Progenitor cell of endocrine pancreas (in vitro differentiated cells): ENCODE results near the gene FGD6. TPM values are rescaled to one million over a fixed set of nuclear protein-coding genes. Genes with fewer than 3 reads are reported as not detected.

ENCODE experiments used
- DNase-seq: peaks from one replicate; pipeline ENCODE4 v3.0.0; 2021; ENCODE audit warnings: low spot score; ENCODE audit not compliant: unreplicated experiment
- H3K27ac Mint-ChIP-seq: 2 replicates; pipeline ENCODE4 v1.8.0; 2021; ENCODE audit warnings: mild to moderate bottlenecking, moderate library complexity, mixed read lengths
- H3K27me3 Mint-ChIP-seq: 2 replicates; pipeline ENCODE4 v1.8.0; 2021; ENCODE audit warnings: mixed read lengths
- H3K36me3 Mint-ChIP-seq: 2 replicates; pipeline ENCODE4 v1.8.0; 2022; ENCODE audit warnings: mixed read lengths; ENCODE audit not compliant: insufficient read depth
- H3K4me1 Mint-ChIP-seq: 2 replicates; pipeline ENCODE4 v1.8.0; 2021; ENCODE audit warnings: low read depth, mixed read lengths
- H3K4me3 Mint-ChIP-seq: 2 replicates; pipeline ENCODE4 v1.8.0; 2021; ENCODE audit warnings: low read depth, mild to moderate bottlenecking, moderate library complexity, mixed read lengths
- H3K9me3 Mint-ChIP-seq: 2 replicates; pipeline ENCODE4 v1.8.0; 2021; ENCODE audit warnings: low read depth, mixed read lengths
- long read RNA-seq: library from polyadenylated mRNA; unstranded; transcript quantifications from one replicate; pipeline ENCODE4 v2.0.0, GENCODE V29; 2020
- total RNA-seq: library from RNA; stranded (reverse); gene quantifications from 2 replicates; pipeline ENCODE4 v1.2.1, GENCODE V29; 2021
- TF ChIP-seq, protein P1 (sequence below): fragments of 200-600 bp; sonication (generic); IDR thresholded peaks from one replicate; pipeline ENCODE4 v1.5.0; 2021; ENCODE audit warnings: antibody characterized with exemption, mild to moderate bottlenecking; ENCODE audit not compliant: unreplicated experiment

FGD6 gene
- total RNA-seq, result 62.7 and 68.2 TPM in 2 replicates
- long read RNA-seq, partial matches to known transcripts, result 37 of 55 reads
- long read RNA-seq, other reads (novel, unspliced or antisense), result 14 of 55 reads

DNA sequence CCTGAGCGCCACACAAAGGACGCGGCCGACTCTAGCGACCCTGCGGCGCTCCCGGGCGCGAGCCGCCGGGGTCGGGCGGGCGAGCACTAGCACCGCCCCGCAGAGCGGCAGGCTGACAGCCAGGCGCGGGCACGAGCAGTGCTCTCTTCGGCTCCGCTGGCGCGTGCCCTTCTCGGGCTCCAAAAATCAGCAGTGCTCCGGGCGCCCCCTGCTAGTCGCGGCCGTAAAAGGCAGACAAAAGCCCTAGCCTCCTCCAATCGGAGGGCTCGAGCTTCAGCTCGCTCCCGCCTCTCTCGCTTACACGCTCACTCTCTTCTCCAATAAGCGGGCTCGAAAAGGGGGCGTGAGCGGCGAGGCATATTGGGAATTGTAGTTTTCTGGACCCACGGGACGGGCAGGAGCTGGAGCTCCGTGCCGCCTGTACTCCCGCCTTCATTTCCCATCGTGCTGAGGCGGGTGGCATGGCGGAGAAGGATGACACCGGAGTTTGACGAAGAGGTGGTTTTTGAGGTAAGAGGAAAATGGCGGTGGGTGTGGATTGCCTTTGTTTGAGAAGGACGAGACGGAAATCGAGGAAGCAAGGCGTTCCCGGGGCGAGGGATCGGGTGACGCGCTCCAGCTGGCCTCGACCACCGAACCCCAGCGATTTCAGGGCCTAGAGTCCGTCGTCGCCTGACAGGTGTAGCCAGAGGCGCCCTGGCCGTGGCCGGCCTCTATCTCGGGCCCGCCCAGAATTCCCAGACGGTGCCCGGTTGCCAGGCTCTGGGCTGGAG lies at the start of gene FGD6, which contains the start of gene VEZT:
Gene FGD6, minus strand, starts transcription at position 91 of the 773 bp plus-strand sequence. CDS start 227 bp downstream, outside the sequence.
Gene VEZT, plus strand, starts transcription at position 431 of the 773 bp plus-strand sequence. Its CDS starts 44 bp downstream, at position 475.
- DNase-seq, result peak; percentile 97
- peaks cover 5% of the 10 kb centered on the region for H3K36me3 Mint-ChIP-seq
- peak within 1 kb of the TSS; percentile 99 for H3K27ac Mint-ChIP-seq
- no peaks in the 10 kb centered on the region for H3K9me3 Mint-ChIP-seq
- H3K4me1 Mint-ChIP-seq, result peaks cover 38% of the 10 kb centered on the region
- no peaks in the 10 kb centered on the region for H3K27me3 Mint-ChIP-seq
- peak within 1 kb of the TSS; percentile 90 for H3K4me3 Mint-ChIP-seq
- TF ChIP-seq, protein P1, sequence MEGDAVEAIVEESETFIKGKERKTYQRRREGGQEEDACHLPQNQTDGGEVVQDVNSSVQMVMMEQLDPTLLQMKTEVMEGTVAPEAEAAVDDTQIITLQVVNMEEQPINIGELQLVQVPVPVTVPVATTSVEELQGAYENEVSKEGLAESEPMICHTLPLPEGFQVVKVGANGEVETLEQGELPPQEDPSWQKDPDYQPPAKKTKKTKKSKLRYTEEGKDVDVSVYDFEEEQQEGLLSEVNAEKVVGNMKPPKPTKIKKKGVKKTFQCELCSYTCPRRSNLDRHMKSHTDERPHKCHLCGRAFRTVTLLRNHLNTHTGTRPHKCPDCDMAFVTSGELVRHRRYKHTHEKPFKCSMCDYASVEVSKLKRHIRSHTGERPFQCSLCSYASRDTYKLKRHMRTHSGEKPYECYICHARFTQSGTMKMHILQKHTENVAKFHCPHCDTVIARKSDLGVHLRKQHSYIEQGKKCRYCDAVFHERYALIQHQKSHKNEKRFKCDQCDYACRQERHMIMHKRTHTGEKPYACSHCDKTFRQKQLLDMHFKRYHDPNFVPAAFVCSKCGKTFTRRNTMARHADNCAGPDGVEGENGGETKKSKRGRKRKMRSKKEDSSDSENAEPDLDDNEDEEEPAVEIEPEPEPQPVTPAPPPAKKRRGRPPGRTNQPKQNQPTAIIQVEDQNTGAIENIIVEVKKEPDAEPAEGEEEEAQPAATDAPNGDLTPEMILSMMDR, result peak; percentile 58

DNA sequence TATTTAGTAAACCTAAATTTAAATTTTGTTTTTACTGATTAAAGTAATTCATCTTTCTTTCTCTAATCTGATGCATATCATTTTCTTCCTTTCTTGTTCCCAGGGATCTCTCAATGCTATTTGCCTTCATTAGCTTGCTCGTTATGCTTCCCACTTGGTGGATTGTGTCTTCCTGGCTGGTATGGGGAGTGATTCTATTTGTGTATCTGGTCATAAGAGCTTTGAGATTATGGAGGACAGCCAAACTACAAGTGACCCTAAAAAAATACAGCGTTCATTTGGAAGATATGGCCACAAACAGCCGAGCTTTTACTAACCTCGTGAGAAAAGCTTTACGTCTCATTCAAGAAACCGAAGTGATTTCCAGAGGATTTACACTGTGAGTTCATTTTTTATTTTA lies 49.0 kb upstream of the FGD6 start:
- no peak overlapping the region for H3K4me3 Mint-ChIP-seq
- peaks cover under 1% of the 10 kb centered on the region for H3K4me1 Mint-ChIP-seq
- H3K9me3 Mint-ChIP-seq, result no peaks in the 10 kb centered on the region
- TF ChIP-seq, protein P1, result no peak
- peaks cover 18% of the 10 kb centered on the region for H3K36me3 Mint-ChIP-seq
- no peaks in the 10 kb centered on the region for H3K27me3 Mint-ChIP-seq
- H3K27ac Mint-ChIP-seq, result no peak overlapping the region
- DNase-seq, result no peak

DNA sequence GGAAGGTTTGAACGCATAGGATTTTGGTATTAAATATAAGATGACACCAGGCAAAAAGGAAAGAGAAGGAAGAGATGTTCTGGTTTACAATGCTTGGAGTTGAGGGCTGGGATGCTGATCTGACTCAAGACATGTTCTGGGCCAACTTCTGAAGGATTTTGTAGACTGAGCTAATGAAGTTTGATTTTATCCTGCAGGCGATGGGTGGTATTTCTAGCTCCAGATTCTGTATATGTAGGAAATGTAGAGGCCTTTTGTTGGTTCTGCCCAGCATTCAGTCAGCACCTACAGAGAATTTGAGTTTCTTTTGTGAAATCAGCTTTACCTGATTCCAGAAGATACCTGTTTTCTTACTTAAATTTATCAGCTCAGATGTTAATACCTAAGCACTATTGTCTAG lies 48.5 kb upstream of the FGD6 start:
- DNase-seq, result no peak

DNA sequence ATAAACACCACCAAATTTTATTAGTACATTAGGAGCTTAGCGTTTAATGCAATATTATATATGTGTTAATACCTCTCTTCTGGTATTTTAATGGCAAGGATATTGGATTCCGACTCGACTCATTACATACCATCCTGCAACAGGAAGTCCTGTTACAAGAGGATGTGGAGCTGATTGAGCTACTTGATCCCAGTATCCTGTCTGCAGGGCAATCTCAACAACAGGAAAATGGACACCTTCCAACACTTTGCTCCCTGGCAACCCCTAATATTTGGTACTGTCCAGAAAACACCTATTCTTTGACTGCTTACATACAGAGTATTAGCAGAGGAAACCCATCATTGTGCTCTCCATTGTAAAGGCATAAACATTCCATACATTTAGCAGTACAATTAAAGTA lies 45.5 kb upstream of the FGD6 start:
- no peaks in the 10 kb centered on the region for H3K27me3 Mint-ChIP-seq
- peaks cover 21% of the 10 kb centered on the region for H3K36me3 Mint-ChIP-seq
- no peak for DNase-seq
- no peaks in the 10 kb centered on the region for H3K4me1 Mint-ChIP-seq
- H3K9me3 Mint-ChIP-seq, result no peaks in the 10 kb centered on the region
- TF ChIP-seq, protein P1, result no peak
- no peak overlapping the region for H3K4me3 Mint-ChIP-seq
- H3K27ac Mint-ChIP-seq, result no peak overlapping the region

More for the DNA sequence above, 48.5 kb upstream of the FGD6 start:
- no peak overlapping the region for H3K27ac Mint-ChIP-seq
- peaks cover 18% of the 10 kb centered on the region for H3K36me3 Mint-ChIP-seq
- no peaks in the 10 kb centered on the region for H3K4me1 Mint-ChIP-seq
- TF ChIP-seq, protein P1, result peak; percentile 16
- no peaks in the 10 kb centered on the region for H3K9me3 Mint-ChIP-seq
- no peak overlapping the region for H3K4me3 Mint-ChIP-seq
- H3K27me3 Mint-ChIP-seq, result no peaks in the 10 kb centered on the region

DNA sequence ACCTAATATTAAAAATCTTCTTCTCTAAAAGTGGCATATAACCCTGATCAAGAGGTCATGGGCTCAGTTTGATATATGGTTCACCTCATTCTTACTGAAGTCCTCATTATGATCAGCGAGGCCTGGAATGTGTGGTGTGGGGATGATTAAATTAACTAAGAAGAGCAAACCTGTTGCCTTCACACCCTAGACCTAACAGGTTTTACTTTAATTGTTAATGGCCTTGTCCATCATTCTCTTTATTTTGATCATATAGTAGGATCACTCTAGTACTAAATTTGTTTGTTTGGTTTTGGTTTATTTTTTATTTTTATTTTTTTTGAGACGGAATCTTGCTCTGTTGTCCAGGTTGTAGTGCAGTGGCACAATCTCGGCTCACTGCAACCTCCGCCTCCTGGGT lies 43.8 kb upstream of the FGD6 start:
- no peaks in the 10 kb centered on the region for H3K9me3 Mint-ChIP-seq
- no peak overlapping the region for H3K27ac Mint-ChIP-seq
- H3K4me1 Mint-ChIP-seq, result no peaks in the 10 kb centered on the region
- no peak overlapping the region for H3K4me3 Mint-ChIP-seq
- no peaks in the 10 kb centered on the region for H3K27me3 Mint-ChIP-seq
- peaks cover 24% of the 10 kb centered on the region for H3K36me3 Mint-ChIP-seq
- TF ChIP-seq, protein P1, result no peak
- no peak for DNase-seq
